Activated naive CD4-positive, alpha-beta T cell treated with anti-CD3 and anti-CD28 coated beads, Interleukin-2, amount 50 U/mL, for 24 hours (primary cell): ENCODE results near the gene RABGEF1.
A peak's percentile ranks its signal among the peaks of the same experiment; 100 is the strongest.
"Not testable (repeated sequence)": the region's sequence is repeated elsewhere in the genome, so short reads cannot be mapped to it uniquely, and the experiment has no call there.

Source experiments
- H3K27ac Mint-ChIP-seq: one replicate; pipeline ENCODE4 v1.8.0; 2021; ENCODE audit warnings: mild to moderate bottlenecking, mixed read lengths
- H3K27me3 Mint-ChIP-seq: one replicate; pipeline ENCODE4 v1.8.0; 2021; ENCODE audit warnings: mixed read lengths
- H3K36me3 Mint-ChIP-seq: one replicate; pipeline ENCODE4 v1.8.0; 2021; ENCODE audit warnings: mixed read lengths
- H3K4me1 Mint-ChIP-seq: one replicate; pipeline ENCODE4 v1.8.0; 2021; ENCODE audit warnings: mixed read lengths
- H3K4me3 Mint-ChIP-seq: one replicate; pipeline ENCODE4 v1.8.0; 2021; ENCODE audit warnings: mild to moderate bottlenecking, mixed read lengths
- H3K9me3 Mint-ChIP-seq: one replicate; pipeline ENCODE4 v1.8.0; 2021; ENCODE audit warnings: mixed read lengths

Gene RABGEF1

DNA sequence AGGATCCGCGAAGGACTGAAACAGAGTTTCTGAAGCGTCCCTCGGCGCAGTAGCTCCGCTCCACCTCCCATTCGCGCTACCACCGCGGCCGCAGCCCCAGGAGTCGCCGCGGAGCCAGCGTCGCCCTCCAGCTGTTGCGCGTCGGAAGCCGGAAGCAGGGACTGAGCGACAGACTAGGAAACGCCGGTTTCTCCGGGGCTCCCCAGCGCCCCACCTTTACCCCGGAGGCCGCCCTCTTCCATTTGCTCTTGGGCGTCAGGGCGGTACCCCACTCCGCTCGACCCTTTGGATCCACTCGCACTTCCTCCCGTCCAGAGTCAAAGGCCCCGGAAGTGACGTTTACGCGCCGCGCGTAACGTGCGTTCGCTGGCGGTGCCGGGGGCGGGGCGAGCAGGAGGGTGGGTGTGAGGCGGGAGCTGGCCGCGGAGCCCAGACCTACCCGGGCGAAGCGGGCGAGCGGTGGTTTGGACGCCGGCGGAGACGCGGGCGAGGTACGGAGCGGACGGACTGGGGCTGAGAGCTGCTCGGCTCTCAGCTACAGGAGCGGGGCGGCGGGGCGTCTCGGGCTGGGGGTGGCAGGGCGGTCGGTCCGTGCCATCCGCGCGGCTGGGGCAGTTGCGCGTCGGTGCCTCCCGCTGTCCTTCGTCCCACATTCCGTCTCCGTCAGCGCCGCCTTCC lies at the start of gene RABGEF1:
TSS of gene RABGEF1 (plus strand) at position 432 of the 678 bp plus-strand sequence. CDS start 31,167 bp downstream, outside the sequence.
- H3K36me3 Mint-ChIP-seq: peaks cover 9% of the 10 kb centered on the region
- H3K4me3 Mint-ChIP-seq: peak within 1 kb of the TSS; percentile 94
- peaks cover 5% of the 10 kb centered on the region for H3K9me3 Mint-ChIP-seq
- H3K4me1 Mint-ChIP-seq: peaks cover 39% of the 10 kb centered on the region
- H3K27me3 Mint-ChIP-seq: no peaks in the 10 kb centered on the region
- H3K27ac Mint-ChIP-seq: peak within 1 kb of the TSS; percentile 93

DNA sequence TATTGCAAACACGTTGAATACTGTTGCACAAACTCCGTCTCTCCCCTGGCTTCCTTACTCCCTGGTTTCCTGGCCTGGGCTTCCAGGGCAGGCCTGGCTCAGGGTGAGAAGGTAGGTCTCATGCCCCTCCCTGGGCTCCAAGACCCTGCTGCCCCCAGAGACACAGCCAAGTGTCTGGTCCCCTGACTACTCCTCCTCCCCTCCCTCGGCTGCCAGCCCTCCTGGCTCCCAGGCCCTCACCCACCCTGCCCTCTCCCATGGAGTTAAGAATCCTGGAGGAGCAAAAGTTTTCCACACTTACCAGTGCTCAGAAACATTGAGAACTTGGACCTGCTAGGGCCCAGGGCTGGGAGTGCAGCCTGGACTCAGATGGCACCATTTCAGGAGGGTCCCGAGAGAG lies 47.2 kb upstream of the RABGEF1 start:
- Mint-ChIP-seq H3K4me1 (no peaks in the 10 kb centered on the region), H3K9me3 (no peaks in the 10 kb centered on the region), H3K36me3 (no peaks in the 10 kb centered on the region), H3K27ac (no peak overlapping the region), H3K27me3 (no peaks in the 10 kb centered on the region), H3K4me3 (no peak overlapping the region)

DNA sequence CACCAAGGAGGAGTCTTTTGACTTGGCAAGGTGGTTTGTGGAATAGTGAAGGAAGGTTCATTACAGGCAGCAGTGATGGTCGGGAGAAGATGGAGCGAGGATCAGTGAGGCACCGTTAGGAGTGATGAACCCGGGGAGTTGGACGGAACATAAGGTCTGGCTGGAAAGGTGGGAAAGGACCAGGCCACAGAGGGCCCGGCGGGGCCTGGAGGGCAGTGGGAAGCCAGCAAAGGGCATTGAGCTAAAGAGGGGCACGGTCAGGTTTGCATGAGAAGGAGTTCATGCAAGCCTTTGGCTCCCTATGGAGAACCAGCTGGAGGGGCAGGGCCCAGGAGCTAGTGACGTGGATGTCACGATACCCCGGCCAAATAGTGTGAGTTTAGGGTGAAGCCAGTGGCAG lies 46.2 kb upstream of the RABGEF1 start:
- Mint-ChIP-seq H3K4me1 (no peaks in the 10 kb centered on the region), H3K27ac (no peak overlapping the region), H3K4me3 (no peak overlapping the region), H3K36me3 (no peaks in the 10 kb centered on the region), H3K27me3 (no peaks in the 10 kb centered on the region), H3K9me3 (no peaks in the 10 kb centered on the region)

DNA sequence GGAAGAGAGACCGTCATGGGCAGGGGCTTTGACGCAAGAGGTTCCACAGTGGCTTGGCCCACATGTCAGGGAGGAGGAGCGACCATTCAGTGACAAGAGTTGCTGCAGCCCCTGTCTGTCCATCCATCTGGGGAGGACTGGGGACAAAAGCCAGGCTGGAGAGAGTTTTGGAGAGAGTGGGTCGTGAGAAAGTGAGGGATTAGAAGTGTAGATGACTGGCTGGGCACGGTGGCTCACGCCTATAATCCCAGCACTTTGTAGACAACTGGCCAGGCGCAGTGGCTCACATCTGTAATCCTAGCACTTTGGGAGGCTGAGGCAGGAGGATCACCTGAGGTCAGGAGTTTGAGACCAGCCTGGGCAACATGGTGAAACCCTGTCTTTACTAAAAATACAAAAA lies 45.1 kb upstream of the RABGEF1 start:
- not testable (repeated sequence) for H3K9me3 Mint-ChIP-seq, H3K27ac Mint-ChIP-seq, H3K4me1 Mint-ChIP-seq, H3K27me3 Mint-ChIP-seq, H3K36me3 Mint-ChIP-seq, H3K4me3 Mint-ChIP-seq

DNA sequence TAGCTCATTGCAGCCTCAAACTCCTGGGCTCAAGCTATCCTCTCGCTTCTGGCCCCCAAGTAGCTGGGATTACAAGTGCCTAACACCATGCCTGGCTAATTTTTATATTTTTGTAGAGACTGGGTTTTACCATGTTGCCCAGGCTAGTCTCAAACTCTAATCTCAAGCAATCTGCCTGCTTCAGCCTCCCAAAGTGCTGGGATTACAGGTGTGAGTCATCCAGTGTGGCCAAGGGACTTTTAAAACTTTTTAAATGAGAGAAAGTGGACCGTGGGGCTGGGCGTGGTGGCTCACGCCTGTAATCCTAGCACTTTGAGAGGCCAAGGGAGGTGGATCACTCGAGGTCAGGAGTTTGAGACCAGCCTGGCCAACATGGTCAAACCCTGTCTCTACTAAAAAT lies 44.4 kb upstream of the RABGEF1 start:
- not testable (repeated sequence) for H3K4me1 Mint-ChIP-seq, H3K4me3 Mint-ChIP-seq, H3K27me3 Mint-ChIP-seq, H3K9me3 Mint-ChIP-seq, H3K36me3 Mint-ChIP-seq, H3K27ac Mint-ChIP-seq

DNA sequence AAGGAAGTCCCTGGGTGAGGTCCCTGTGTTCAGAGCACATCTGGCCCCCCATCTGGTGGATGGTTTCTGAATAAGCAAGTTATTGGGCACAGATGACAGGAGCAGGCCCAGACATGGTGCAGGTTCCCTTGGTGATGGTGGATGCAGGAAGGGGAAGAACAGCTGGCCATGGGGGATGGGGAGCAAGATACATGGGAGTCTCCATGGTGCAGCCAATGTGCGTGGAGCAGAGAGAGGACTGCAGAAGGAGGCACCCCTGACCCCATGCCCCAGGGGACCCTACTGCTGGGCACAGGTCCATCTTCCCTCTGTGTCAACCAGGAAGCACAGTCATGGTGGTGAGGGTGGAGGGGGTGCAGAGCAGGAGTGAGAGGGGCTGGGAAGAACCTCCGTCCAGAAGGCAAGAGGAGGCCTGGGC lies 43.8 kb upstream of the RABGEF1 start:
- Mint-ChIP-seq H3K4me1 (no peaks in the 10 kb centered on the region), H3K9me3 (no peaks in the 10 kb centered on the region), H3K27me3 (no peaks in the 10 kb centered on the region), H3K36me3 (no peaks in the 10 kb centered on the region), H3K27ac (no peak overlapping the region), H3K4me3 (no peak overlapping the region)

DNA sequence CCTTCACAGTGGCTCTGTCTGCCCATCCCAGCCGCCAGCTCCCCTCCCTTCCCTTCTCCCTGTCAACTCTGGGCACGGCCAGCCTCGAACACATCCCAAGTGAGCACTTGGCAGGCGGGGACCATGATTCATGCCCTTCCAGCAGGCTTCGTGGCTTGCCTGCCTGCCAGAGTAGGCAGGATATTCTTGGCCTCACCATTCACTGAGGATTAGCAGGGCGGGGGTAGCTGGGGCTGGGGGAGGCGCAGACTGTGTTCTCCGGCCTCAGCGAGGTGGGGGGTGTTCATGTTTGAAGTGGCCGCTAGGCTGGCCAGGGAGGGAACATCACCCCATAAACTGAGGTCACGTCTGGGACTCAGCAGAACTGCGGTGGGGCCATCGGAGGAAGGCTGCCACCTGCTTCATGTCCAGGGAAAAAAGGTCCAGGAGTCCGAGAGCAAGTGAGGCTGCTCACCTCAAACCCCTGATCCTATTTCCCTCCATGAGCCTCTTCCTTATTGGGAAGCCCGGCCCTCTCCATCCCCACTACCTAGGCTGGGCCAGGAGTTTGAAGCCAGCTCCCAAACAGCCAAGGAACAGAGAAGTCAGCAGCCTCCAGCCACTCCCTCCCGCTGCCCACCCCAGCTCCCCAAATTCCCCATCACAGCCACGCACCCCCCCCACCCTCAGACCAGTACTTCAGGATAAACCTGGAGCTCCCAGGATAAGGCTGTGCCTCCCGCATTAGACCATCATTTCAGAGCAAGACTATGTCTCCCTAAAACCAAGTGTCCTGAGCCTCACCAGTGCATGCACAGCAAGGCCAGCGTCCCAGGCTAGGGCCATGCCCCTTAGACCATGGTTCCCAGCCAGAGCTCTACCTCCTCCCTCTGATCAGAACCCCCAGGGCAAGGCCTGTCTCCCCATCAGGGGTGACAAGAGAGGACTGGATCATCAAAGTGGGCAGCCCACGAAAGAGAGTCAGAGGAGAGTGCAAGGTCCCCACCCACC lies 42.8 kb upstream of the RABGEF1 start:
- Mint-ChIP-seq H3K27me3 (no peaks in the 10 kb centered on the region), H3K27ac (no peak overlapping the region), H3K4me3 (no peak overlapping the region), H3K36me3 (no peaks in the 10 kb centered on the region), H3K9me3 (no peaks in the 10 kb centered on the region), H3K4me1 (no peaks in the 10 kb centered on the region)

DNA sequence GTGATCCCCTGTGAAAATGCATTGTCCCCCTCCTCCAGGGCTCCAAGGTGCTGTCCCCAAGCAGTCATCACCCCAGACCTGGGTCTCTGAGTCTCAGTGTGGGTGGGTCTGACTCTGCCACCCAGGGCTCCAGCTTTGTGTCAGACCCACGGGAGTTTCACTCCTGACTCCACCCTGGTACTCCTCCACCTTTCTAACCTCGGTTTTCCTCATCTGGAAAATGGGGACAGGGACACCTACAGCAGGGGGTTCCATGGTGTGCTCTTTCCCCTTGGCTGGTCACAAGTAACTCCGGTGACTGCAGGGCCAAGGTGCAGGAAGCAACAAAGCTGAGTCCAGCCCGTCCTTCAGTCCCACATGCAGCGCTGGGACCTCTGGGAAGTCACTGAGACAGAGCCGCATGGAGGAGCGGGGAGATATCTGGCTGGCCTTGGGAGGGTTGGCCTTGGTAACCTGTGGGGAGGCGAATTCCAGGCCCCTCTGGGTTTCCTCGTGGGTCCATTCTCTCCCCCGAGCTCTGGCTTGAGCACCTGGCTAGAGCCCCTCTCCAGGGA lies 41.8 kb upstream of the RABGEF1 start:
- no peak overlapping the region for H3K27ac Mint-ChIP-seq
- no peaks in the 10 kb centered on the region for H3K36me3 Mint-ChIP-seq
- no peaks in the 10 kb centered on the region for H3K9me3 Mint-ChIP-seq
- no peaks in the 10 kb centered on the region for H3K4me1 Mint-ChIP-seq
- H3K4me3 Mint-ChIP-seq: no peak overlapping the region
- H3K27me3 Mint-ChIP-seq: no peaks in the 10 kb centered on the region

DNA sequence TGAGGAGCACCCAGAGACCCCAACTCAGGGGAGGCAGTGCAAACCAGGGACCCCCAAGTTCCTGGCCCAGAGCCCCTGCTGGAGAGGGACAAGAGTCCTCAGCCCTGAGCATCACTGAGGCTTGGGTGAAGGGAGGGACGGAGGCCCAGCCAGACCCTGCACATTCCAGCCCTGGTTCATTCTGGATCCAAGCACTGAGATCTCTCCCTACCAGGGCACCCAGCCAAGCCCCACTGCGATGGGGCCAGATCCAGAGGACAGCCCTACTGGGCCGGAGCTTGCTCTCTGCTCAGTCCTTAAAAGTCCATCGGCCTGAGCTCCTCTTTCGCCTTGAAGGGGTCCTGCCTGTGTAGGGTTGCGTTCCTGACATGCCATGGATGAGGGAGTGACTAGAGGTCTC lies 40.5 kb upstream of the RABGEF1 start:
- H3K4me3 Mint-ChIP-seq: no peak overlapping the region

DNA sequence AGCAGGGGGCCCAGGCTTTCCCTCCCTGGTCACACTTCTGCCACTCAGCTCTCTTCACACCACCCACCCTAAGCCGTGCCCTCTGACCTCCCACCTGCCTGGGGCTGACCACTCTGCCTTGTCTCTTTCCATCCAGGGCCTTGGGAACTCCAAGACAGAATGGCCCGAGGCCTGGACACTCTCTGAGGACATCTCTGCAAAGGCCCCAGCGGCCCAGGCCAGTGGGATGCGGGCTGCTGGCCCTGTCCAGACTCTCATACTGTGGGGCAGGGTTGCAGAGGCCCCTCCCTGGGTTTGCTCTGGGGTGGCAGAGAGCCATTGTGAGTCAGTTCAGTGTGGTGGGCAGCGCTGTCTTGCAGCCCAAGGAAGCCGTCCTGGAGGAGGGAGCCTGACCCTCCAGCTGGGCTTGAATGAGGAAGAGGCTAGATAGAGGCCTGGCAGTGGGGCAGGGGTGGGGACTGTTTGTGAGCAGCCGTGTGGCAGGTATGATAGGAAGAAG lies 39.9 kb upstream of the RABGEF1 start:
- Mint-ChIP-seq H3K4me1 (no peaks in the 10 kb centered on the region), H3K36me3 (no peaks in the 10 kb centered on the region), H3K27ac (no peak overlapping the region), H3K9me3 (no peaks in the 10 kb centered on the region), H3K27me3 (no peaks in the 10 kb centered on the region), H3K4me3 (no peak overlapping the region)

More for the DNA sequence above, 40.5 kb upstream of the RABGEF1 start:
- H3K27me3 Mint-ChIP-seq: no peaks in the 10 kb centered on the region
- H3K4me1 Mint-ChIP-seq: no peaks in the 10 kb centered on the region
- no peak overlapping the region for H3K27ac Mint-ChIP-seq
- no peaks in the 10 kb centered on the region for H3K9me3 Mint-ChIP-seq
- no peaks in the 10 kb centered on the region for H3K36me3 Mint-ChIP-seq

DNA sequence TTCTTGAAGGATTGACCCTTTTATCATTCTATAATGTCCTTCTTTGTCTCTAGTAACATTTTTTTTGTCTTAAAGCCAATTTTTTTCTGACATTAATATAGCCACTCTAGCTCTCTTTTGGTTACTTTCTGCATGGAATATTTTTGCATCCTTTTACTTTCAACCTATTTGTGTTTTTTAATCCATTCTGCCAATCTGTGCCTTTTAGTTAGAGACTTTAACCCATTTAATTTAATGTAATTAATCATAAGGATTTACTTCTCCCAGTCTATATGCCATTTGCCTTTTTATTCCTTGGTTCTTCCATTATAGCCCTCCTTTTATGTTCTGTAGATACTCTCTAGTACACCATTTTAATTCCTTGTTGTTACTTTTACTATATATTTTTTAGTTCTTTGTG lies 32.7 kb upstream of the RABGEF1 start:
- no peaks in the 10 kb centered on the region for H3K4me1 Mint-ChIP-seq
- H3K9me3 Mint-ChIP-seq: no peaks in the 10 kb centered on the region
- no peaks in the 10 kb centered on the region for H3K27me3 Mint-ChIP-seq
- no peak overlapping the region for H3K4me3 Mint-ChIP-seq
- peaks cover 12% of the 10 kb centered on the region for H3K36me3 Mint-ChIP-seq
- H3K27ac Mint-ChIP-seq: no peak overlapping the region

DNA sequence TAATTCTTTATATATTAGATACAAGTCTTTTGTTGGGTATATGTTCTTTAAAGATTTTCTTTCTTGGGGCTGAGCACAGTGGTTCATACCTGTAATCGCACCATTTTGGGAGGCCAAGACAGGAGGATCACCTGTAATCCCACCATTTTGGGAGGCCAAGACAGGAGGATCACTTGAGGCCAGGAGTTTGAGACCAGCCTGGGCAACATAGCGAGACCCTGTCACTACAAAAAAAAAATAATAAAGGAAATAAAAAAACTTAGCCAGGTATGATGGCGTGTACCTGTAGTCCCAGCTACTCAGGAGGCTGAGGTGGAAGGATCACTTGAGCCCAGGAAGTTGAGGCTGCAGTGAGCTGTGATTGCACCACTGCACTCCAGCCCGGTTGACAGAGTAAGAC lies 29.8 kb upstream of the RABGEF1 start:
- not testable (repeated sequence) for H3K4me1 Mint-ChIP-seq, H3K27ac Mint-ChIP-seq, H3K4me3 Mint-ChIP-seq, H3K27me3 Mint-ChIP-seq
- Mint-ChIP-seq H3K36me3 (peaks cover 30% of the 10 kb centered on the region), H3K9me3 (peaks cover 13% of the 10 kb centered on the region)

DNA sequence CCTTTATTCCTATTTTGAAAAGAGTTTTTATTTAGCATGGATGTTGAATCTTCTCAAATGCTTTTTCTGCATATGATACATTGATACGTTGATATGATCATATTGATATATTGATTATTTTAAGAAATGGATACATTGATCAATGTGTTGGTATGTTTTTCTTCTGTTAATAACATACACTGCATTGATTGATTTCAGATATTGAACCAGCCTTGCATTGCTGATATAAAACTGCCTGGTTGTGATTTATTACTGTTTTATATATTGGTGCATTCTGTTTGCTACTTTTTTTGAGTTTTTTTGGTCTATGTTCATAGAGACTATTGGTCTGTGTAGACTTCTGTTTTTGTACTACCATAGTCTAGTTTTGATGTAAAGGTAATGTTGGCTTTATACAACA lies 26.8 kb upstream of the RABGEF1 start:
- Mint-ChIP-seq H3K27me3 (no peaks in the 10 kb centered on the region), H3K36me3 (peaks cover 30% of the 10 kb centered on the region), H3K4me1 (no peaks in the 10 kb centered on the region), H3K4me3 (no peak overlapping the region), H3K27ac (no peak overlapping the region), H3K9me3 (peaks cover 13% of the 10 kb centered on the region)

DNA sequence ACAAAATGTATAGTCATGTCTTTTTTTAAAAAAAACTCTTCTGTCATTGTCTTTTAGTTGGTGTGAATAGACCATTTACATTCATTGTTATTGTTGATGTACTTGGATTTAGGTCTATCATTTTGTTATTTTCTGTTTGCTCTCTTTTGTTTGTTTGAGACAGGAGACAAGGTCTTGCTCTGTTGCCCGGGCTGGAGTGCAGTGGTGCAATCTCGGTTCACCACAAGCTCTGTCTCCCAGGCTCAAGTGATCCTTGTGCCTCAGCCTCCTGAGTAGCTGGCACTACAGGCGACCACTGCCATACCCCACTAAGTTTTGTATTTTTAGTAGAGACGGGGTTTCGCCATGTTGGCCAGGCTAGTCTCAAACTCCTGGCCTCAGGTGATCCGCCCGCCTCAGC lies 23.9 kb upstream of the RABGEF1 start:
- not testable (repeated sequence) for H3K4me3 Mint-ChIP-seq, H3K27ac Mint-ChIP-seq, H3K4me1 Mint-ChIP-seq, H3K27me3 Mint-ChIP-seq
- Mint-ChIP-seq H3K9me3 (peaks cover 13% of the 10 kb centered on the region), H3K36me3 (peaks cover 25% of the 10 kb centered on the region)

DNA sequence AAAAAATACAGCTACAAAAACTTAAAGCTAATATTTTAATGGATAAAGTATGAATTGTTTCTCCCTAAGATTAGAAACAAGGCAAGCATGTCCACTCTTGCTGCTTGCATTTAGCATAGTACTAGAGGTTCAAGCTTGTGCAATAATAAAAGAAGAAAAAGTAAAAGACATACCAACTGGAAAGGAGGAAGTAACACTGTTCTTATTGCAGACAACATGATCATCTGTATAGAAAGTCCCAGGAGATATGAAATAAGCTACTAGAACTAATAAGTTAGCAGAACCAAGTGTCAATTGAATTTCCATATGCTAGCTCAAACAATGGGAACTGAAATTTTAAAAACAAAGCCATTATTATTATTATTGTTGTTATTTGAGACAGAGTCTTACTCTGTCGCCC lies 20.0 kb upstream of the RABGEF1 start:
- H3K4me3 Mint-ChIP-seq: no peak overlapping the region
- no peak overlapping the region for H3K27ac Mint-ChIP-seq
- no peaks in the 10 kb centered on the region for H3K4me1 Mint-ChIP-seq
- H3K9me3 Mint-ChIP-seq: peaks cover 7% of the 10 kb centered on the region
- H3K27me3 Mint-ChIP-seq: no peaks in the 10 kb centered on the region
- H3K36me3 Mint-ChIP-seq: peaks cover 30% of the 10 kb centered on the region

DNA sequence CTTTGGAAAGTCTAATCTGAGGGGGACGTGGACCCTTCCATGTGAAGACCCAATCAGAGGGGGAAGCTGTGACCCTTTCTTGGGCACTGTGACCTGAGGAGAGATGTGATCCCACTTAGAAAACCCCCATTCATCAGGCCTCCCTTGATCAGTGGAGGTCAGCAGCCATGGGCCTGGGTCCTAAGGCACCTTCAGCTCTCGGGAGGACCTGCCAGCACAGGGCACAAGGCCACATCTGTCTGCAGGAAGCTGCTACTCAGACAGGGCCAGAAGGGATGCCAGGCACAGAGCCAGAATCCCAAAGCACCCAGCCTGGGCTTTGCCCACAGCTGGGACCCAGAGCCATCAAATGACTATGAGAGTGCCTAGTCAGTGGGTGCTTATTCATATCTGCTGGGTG lies 14.7 kb upstream of the RABGEF1 start:
- H3K27me3 Mint-ChIP-seq: no peaks in the 10 kb centered on the region
- H3K4me1 Mint-ChIP-seq: no peaks in the 10 kb centered on the region
- H3K4me3 Mint-ChIP-seq: no peak overlapping the region
- no peak overlapping the region for H3K27ac Mint-ChIP-seq
- H3K36me3 Mint-ChIP-seq: peaks cover 26% of the 10 kb centered on the region
- H3K9me3 Mint-ChIP-seq: peaks cover 7% of the 10 kb centered on the region
